Activated naive CD4-positive, alpha-beta T cell treated with anti-CD3 and anti-CD28 coated beads, Interleukin-2, amount 10 ng/mL, durations not matched to agents 7 days and 5 days (primary cell): ENCODE measurements around the gene CDK6.
"Not testable (repeated sequence)": the region's sequence is repeated elsewhere in the genome, so short reads cannot be mapped to it uniquely, and the experiment has no call there.

Experiments
- CTCF ChIA-PET: fragments of 350-600 bp; sonication (Branson Sonifier 250); formaldehyde crosslinking; loops from one replicate; lab custom pipeline; 2021; ENCODE audit warnings: antibody characterized with exemption; lab: Charles Lee
- DNase-seq: peaks from one replicate; pipeline ENCODE4 v3.0.0-alpha.2; 2020
- H3K27ac Mint-ChIP-seq: one replicate; pipeline ENCODE4 v1.8.0; 2021; ENCODE audit warnings: mild to moderate bottlenecking, moderate library complexity, mixed read lengths
- H3K27me3 Mint-ChIP-seq: one replicate; pipeline ENCODE4 v1.8.0; 2021; ENCODE audit warnings: mild to moderate bottlenecking, mixed read lengths
- H3K36me3 Mint-ChIP-seq: one replicate; pipeline ENCODE4 v1.8.0; 2021; ENCODE audit warnings: mixed read lengths
- H3K4me1 Mint-ChIP-seq: one replicate; pipeline ENCODE4 v1.8.0; 2021; ENCODE audit warnings: mixed read lengths
- H3K4me3 Mint-ChIP-seq: one replicate; pipeline ENCODE4 v1.8.0; 2021; ENCODE audit warnings: mild to moderate bottlenecking, moderate library complexity, mixed read lengths
- H3K9me3 Mint-ChIP-seq: one replicate; pipeline ENCODE4 v1.8.0; 2021; ENCODE audit warnings: mixed read lengths

CDK6 gene

GRCh38 chr7:92864169-92864568, 27.8 kb upstream of the CDK6 start:
- H3K27ac Mint-ChIP-seq, H3K36me3 Mint-ChIP-seq, H3K4me3 Mint-ChIP-seq, DNase-seq, H3K27me3 Mint-ChIP-seq, H3K4me1 Mint-ChIP-seq, CTCF ChIA-PET: not testable (repeated sequence)
- peaks cover 17% of the 10 kb centered on the region for H3K9me3 Mint-ChIP-seq

DNA sequence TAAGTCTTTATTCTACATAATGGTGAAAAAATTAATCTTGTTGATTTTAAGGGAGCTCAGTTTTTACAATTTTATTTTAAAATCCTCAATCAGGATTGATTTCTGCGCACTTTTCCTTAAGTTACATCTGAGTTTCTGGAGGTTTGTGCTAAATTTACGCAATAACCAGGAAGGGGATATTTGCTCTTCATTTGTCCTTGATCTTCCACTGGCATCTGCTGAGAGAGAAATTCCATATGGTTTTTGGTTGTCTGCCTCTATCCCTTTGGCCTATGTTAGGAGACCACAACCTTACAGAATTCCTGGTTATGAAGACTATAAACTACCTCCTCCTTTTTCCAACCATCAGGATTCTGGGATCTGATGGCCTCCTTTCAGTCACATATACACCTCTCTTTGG, 20.1 kb upstream of the CDK6 start:
- CTCF ChIA-PET = interaction anchor here (1.3 kb wide), 1 partner anchor 235 kb away, joined by 3 read pairs; no protein-coding TSS in a partner anchor
- Mint-ChIP-seq H3K9me3 (no peaks in the 10 kb centered on the region), H3K36me3 (no peaks in the 10 kb centered on the region), H3K4me1 (peaks cover 10% of the 10 kb centered on the region), H3K27ac (no peak overlapping the region), H3K4me3 (no peak overlapping the region), H3K27me3 (peaks cover 4% of the 10 kb centered on the region)
- DNase-seq = no peak

DNA sequence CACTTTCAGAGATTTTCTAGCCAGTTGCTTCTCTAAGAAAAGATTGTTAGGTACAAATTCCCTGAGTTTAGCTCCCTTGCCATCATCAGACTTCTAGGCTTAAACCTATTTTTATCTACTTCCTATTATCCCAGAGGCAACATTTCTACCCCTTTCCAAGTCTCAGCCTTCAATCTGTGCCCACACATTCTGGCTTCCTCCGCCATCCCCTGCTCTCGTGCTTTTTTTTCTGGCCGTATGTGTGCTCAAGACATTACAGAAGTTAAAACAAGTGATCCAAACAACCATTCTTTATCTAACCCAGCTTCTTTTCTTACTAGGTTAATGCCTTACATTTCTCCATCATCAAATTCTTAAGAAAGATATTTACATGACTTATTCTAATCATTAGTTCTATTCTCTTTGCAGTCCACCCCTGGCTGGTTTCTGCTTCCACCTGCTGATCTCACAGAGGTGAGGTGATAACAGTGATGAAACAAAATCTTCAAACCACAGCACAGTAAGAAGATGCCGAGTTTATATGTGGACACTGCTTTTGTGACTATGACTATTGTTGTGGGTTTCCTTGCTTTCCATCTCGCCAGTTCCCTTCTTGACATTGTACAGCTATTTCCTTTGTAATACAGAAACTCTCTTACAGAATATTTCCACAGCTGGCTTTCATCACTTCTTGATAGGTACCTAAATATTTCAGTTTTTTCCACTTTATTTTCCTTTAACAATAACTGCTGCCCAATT, 18.3 kb upstream of the CDK6 start:
- CTCF ChIA-PET = interaction anchor here (0.6 to 1.4 kb wide), 2 partner anchors 18 to 796 kb away, joined by 3 read pairs; no protein-coding TSS in a partner anchor
- no peak overlapping the region for H3K27ac Mint-ChIP-seq
- no peak for DNase-seq
- no peaks in the 10 kb centered on the region for H3K36me3 Mint-ChIP-seq
- H3K4me1 Mint-ChIP-seq = peaks cover 10% of the 10 kb centered on the region
- no peaks in the 10 kb centered on the region for H3K9me3 Mint-ChIP-seq
- peaks cover 4% of the 10 kb centered on the region for H3K27me3 Mint-ChIP-seq
- no peak overlapping the region for H3K4me3 Mint-ChIP-seq

DNA sequence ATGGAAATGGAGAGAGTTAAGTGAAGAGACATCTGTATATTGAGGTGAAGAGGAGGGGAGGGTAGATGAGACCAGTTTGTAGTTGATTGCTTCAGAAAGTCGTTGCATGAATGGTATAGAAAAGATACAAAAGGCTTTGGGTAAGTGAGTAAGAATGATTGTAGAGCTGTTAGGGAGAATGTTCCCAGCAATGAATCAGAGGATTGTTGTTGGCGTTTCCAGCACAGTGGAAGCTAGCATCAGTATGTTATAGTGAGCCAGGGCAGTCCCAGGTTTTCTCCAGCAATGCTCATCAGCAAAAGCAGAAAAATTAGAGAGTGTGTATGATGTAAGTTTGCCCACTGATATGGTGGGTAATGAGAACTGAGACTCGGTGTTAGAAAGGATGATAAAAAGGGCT, 15.4 kb upstream of the CDK6 start:
- no peaks in the 10 kb centered on the region for H3K9me3 Mint-ChIP-seq
- no peak overlapping the region for H3K27ac Mint-ChIP-seq
- H3K4me3 Mint-ChIP-seq = no peak overlapping the region
- H3K36me3 Mint-ChIP-seq = no peaks in the 10 kb centered on the region
- H3K27me3 Mint-ChIP-seq = peaks cover 9% of the 10 kb centered on the region
- H3K4me1 Mint-ChIP-seq = peaks cover 19% of the 10 kb centered on the region
- CTCF ChIA-PET = no interaction called here
- no peak for DNase-seq

- H3K36me3 Mint-ChIP-seq = no peaks in the 10 kb centered on the region
- no peak overlapping the region for H3K4me3 Mint-ChIP-seq
- H3K9me3 Mint-ChIP-seq = no peaks in the 10 kb centered on the region
- CTCF ChIA-PET = no interaction called here
- H3K27me3 Mint-ChIP-seq = peaks cover 6% of the 10 kb centered on the region
- no peak for DNase-seq
- H3K27ac Mint-ChIP-seq = no peak overlapping the region
- H3K4me1 Mint-ChIP-seq = peaks cover 19% of the 10 kb centered on the region
These were observed 14.1 kb upstream of the CDK6 start for GRCh38 chr7:92850516-92850915.

DNA sequence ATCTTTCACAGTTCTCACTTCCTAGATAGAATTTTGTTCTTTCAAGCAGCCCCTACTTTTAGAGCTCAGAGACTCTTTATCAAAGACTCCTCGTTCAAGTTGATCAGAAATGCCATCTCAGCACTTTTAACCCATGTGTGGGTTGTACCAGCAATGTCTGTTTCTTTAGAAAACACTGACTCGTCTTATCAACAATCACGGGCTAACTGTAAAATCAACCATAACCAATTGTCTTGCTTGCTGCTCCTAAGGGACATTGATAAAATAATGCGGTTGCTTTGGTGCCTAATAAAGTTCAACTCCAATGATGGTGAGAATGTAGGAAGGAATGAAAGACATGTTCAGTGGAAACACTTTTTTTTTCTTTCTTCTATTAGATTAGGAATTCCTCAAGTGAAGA, 12.9 kb upstream of the CDK6 start:
- DNase-seq = no peak
- CTCF ChIA-PET = no interaction called here
- H3K27me3 Mint-ChIP-seq = peaks cover 10% of the 10 kb centered on the region
- H3K27ac Mint-ChIP-seq = no peak overlapping the region
- no peaks in the 10 kb centered on the region for H3K36me3 Mint-ChIP-seq
- peaks cover 10% of the 10 kb centered on the region for H3K4me1 Mint-ChIP-seq
- H3K9me3 Mint-ChIP-seq = no peaks in the 10 kb centered on the region
- no peak overlapping the region for H3K4me3 Mint-ChIP-seq

- CTCF ChIA-PET = no interaction called here
- H3K4me1 Mint-ChIP-seq = peaks cover 9% of the 10 kb centered on the region
- peaks cover 10% of the 10 kb centered on the region for H3K27me3 Mint-ChIP-seq
- no peak overlapping the region for H3K27ac Mint-ChIP-seq
- H3K4me3 Mint-ChIP-seq = no peak overlapping the region
- H3K36me3 Mint-ChIP-seq = no peaks in the 10 kb centered on the region
- DNase-seq = no peak
- no peaks in the 10 kb centered on the region for H3K9me3 Mint-ChIP-seq
These were observed 12.5 kb upstream of the CDK6 start for GRCh38 chr7:92848851-92849250.

DNA sequence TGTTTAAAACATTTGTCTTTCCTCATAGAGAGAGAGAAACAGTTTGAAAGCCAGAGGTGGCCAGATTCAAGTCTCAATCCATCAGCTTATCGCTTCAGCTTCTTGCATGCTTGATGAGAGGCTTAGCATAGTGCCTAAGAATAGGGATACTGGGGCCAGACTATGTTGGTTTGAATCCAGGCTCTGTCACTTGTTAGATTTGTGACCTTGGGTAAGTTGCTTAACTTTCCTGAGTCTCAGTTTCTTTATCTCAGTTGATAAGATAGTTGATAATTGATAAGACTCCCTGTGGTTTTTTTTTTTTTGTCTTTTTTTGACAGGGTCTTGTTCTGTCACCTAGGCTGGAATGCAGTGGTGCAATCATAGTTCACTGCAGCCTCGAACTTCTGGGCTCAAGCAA, 12.1 kb upstream of the CDK6 start:
- DNase-seq = no peak
- Mint-ChIP-seq H3K36me3 (no peaks in the 10 kb centered on the region), H3K4me3 (no peak overlapping the region), H3K4me1 (peaks cover 9% of the 10 kb centered on the region), H3K9me3 (peaks cover under 1% of the 10 kb centered on the region), H3K27ac (no peak overlapping the region), H3K27me3 (peaks cover 12% of the 10 kb centered on the region)
- CTCF ChIA-PET = no interaction called here

- peaks cover 9% of the 10 kb centered on the region for H3K4me1 Mint-ChIP-seq
These were observed 10.9 kb upstream of the CDK6 start for GRCh38 chr7:92847305-92847704.

GRCh38 chr7:92845736-92846135, 9.4 kb upstream of the CDK6 start:
- H3K9me3 Mint-ChIP-seq = peaks cover 4% of the 10 kb centered on the region
- H3K27me3 Mint-ChIP-seq = peaks cover 29% of the 10 kb centered on the region
- H3K27ac Mint-ChIP-seq = no peak overlapping the region
- CTCF ChIA-PET = no interaction called here
- peaks cover 9% of the 10 kb centered on the region for H3K4me1 Mint-ChIP-seq
- DNase-seq = no peak
- peaks cover 3% of the 10 kb centered on the region for H3K36me3 Mint-ChIP-seq
- H3K4me3 Mint-ChIP-seq = no peak overlapping the region

More at GRCh38 chr7:92847305-92847704, 10.9 kb upstream of the CDK6 start:
- no peaks in the 10 kb centered on the region for H3K36me3 Mint-ChIP-seq
- H3K9me3 Mint-ChIP-seq = peaks cover 4% of the 10 kb centered on the region
- H3K27ac Mint-ChIP-seq = no peak overlapping the region
- no peak overlapping the region for H3K4me3 Mint-ChIP-seq
- DNase-seq = no peak
- CTCF ChIA-PET = no interaction called here
- H3K27me3 Mint-ChIP-seq = peaks cover 17% of the 10 kb centered on the region

GRCh38 chr7:92843781-92844180, 7.4 kb upstream of the CDK6 start:
- CTCF ChIA-PET = no interaction called here
- Mint-ChIP-seq H3K27ac (no peak overlapping the region), H3K4me1 (peaks cover 3% of the 10 kb centered on the region), H3K36me3 (peaks cover 3% of the 10 kb centered on the region), H3K9me3 (peaks cover 4% of the 10 kb centered on the region), H3K4me3 (no peak overlapping the region), H3K27me3 (peaks cover 28% of the 10 kb centered on the region)
- DNase-seq = no peak

DNA sequence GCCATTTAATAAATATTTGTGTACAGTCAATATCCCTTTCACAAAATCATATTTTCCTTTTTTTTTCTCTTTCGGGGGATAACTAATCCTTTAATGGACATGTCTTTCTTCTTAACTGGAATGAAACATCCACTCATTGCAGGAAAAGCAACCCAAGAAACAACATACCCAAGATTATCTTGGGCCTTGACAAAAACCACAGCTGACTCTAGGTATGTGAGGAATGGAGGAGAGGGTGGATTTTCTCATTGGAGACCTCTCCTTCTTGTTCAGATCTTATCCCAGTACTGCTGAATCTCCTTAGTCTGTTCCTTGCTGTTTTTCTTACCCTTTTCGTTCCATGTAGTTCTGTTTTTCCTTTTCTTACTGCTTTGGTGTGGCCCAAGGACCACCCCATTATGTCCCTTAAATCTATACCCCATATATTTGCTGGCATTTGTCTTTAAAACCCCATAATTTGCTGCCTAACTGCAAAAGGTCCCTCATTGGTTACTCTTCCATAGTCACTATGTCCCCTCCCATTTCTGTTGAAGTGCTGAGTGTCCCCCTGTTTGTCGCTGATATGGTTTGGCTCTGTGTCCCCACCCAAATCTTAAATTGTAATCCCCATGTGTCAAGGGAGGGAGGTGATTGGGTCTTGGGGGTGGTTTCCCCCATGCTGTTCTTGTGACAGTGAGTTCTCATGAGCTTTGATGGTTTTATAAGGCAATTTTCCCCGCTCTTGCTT, 6.8 kb upstream of the CDK6 start:
- H3K9me3 Mint-ChIP-seq = peaks cover 4% of the 10 kb centered on the region
- DNase-seq = no peak
- peaks cover 28% of the 10 kb centered on the region for H3K27me3 Mint-ChIP-seq
- no peaks in the 10 kb centered on the region for H3K4me1 Mint-ChIP-seq
- no peak overlapping the region for H3K27ac Mint-ChIP-seq
- CTCF ChIA-PET = no interaction called here
- peaks cover 3% of the 10 kb centered on the region for H3K36me3 Mint-ChIP-seq
- no peak overlapping the region for H3K4me3 Mint-ChIP-seq

DNA sequence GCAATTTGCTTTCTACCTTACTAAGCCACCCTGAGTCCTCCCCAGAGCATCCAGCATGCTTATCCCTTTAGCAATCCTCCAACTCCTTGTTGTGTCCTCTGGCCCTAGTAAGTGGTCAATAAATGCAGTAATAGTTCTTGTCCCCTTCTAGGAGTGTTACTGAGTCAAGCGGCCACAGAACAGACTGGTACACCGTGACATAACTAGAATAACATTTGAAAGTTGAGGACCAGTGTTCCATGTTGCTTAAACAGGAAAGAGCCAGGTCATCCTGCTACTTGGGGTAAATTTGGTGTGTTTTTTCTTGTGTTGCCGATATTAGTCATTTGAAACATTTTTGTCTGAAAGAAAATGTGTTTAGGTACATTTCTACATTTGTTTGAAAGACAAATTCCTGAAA, 4.8 kb upstream of the CDK6 start:
- peaks cover 3% of the 10 kb centered on the region for H3K36me3 Mint-ChIP-seq
- H3K9me3 Mint-ChIP-seq = peaks cover 4% of the 10 kb centered on the region

DNA sequence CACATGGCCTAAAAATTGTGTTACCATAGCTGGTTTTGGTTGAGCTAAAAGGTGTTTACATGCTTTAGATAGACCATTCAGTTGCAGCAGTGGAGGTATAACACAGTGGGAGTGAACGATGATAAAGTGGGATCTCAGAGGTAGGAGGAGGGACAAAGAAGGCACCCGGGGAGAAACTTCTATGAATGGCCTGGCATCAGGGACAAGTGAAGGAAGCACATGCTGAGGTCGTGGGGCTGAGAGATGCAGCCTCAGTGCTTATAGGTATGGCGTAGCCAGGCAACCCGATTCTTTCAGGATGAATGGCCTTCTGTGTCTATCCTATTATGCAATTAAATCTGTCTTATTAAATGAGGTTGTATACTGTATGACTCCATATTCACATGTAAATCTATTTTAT, 3.9 kb upstream of the CDK6 start:
- Mint-ChIP-seq H3K4me3 (no peak overlapping the region), H3K4me1 (peaks cover 5% of the 10 kb centered on the region), H3K36me3 (peaks cover 6% of the 10 kb centered on the region), H3K27ac (no peak overlapping the region), H3K9me3 (peaks cover 4% of the 10 kb centered on the region), H3K27me3 (peaks cover 50% of the 10 kb centered on the region)
- CTCF ChIA-PET = no interaction called here
- DNase-seq = no peak

More for the DNA sequence above, 4.8 kb upstream of the CDK6 start:
- no peak overlapping the region for H3K27ac Mint-ChIP-seq
- no peak overlapping the region for H3K4me3 Mint-ChIP-seq
- CTCF ChIA-PET = no interaction called here
- peaks cover 5% of the 10 kb centered on the region for H3K4me1 Mint-ChIP-seq
- no peak for DNase-seq
- H3K27me3 Mint-ChIP-seq = peaks cover 41% of the 10 kb centered on the region

DNA sequence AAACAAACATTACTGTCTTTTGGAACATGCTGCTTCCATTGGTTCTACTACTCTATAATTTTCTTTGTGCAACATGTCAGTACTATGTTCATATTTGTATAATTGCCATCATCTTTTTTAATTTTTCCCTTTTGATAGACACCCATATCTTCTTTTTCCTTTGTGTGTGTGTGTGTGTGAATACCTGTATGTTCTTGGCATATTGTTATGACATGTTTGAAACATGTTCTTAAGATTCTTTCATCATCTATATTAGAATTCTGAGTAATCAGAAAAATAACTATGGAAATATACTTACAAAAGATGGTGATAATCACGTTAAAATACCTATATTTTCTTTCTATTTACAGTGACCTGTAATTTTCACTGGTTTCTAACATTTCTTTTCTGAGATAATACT, 3.5 kb upstream of the CDK6 start:
- peaks cover 6% of the 10 kb centered on the region for H3K36me3 Mint-ChIP-seq
- no peak overlapping the region for H3K4me3 Mint-ChIP-seq
- DNase-seq = no peak
- H3K27me3 Mint-ChIP-seq = peaks cover 50% of the 10 kb centered on the region
- no peak overlapping the region for H3K27ac Mint-ChIP-seq
- H3K4me1 Mint-ChIP-seq = peaks cover 5% of the 10 kb centered on the region
- CTCF ChIA-PET = no interaction called here
- H3K9me3 Mint-ChIP-seq = peaks cover 4% of the 10 kb centered on the region
